Measurements from ENCODE around the gene GFRA4. TPM values are rescaled to one million over a fixed set of nuclear protein-coding genes. Genes with fewer than 3 reads are reported as not detected.

The GFRA4 gene
- total and polyA plus RNA-seq, 2 donors (not counting 1 experiment from before 2014, with no cell fraction given) = not detected

- Histone ChIP-seq H3K9me3 (ENCODE audit: control insufficient read depth, insufficient read depth, low read depth, low read length) (no peaks in the 10 kb centered on the region), H3K27ac (ENCODE audit: insufficient read depth, low read length) (no peak overlapping the region), H3K4me3 (replicated peaks in 1 of 4; ENCODE audit: control extremely low read depth in 1 of 4, insufficient read depth in 1 of 4, low read depth in 3 of 4, low read length in 4 of 4) (no peak overlapping the region), H3K4me2 (ENCODE audit: extremely low read depth, insufficient read depth, low read length) (no peak overlapping the region), H3K36me3 (ENCODE audit: control insufficient read depth, insufficient read depth, low read length) (peaks cover under 1% of the 10 kb centered on the region), H2AFZ (ENCODE audit: low read length) (no peak overlapping the region), H4K20me1 (ENCODE audit: control insufficient read depth, extremely low read depth, insufficient read depth, low read length) (no peaks in the 10 kb centered on the region), H3K9ac (ENCODE audit: insufficient read depth, low read length) (no peak overlapping the region), H3K79me2 (ENCODE audit: control insufficient read depth, insufficient read depth, low read length) (no peaks in the 10 kb centered on the region), H3K4me1 (ENCODE audit: control insufficient read depth, extremely low read depth, insufficient read depth, low read length) (no peaks in the 10 kb centered on the region), H3K27me3 (ENCODE audit: control insufficient read depth, insufficient read depth, low read length) (no peaks in the 10 kb centered on the region)
- no peak for DNase-seq (ENCODE audit: low read depth in 2 of 2)
- TF ChIP-seq EZH2 (IDR thresholded peaks at IDR 0.05; ENCODE audit: low read length, missing control alignments) (no peak), CTCF (conservative IDR thresholded peaks at IDR 0.05 in 1 of 2, IDR thresholded peaks at IDR 0.05 in 1 of 2; ENCODE audit: low read depth in 1 of 2, low read length in 2 of 2) (no peak)
Measured at GRCh38 chr20:3640259-3640658, 22.9 kb downstream of the GFRA4 start.

GRCh38 chr20:3635346-3635745 lies 27.9 kb downstream of the GFRA4 start:
- H3K4me3 ChIP-seq (replicated peaks in 1 of 4; ENCODE audit: control extremely low read depth in 1 of 4, insufficient read depth in 1 of 4, low read depth in 3 of 4, low read length in 4 of 4) = no peak overlapping the region
- H2AFZ ChIP-seq (ENCODE audit: low read length) = no peak overlapping the region
- no peaks in the 10 kb centered on the region for H3K79me2 ChIP-seq (ENCODE audit: control insufficient read depth, insufficient read depth, low read length)
- H3K9me3 ChIP-seq (ENCODE audit: control insufficient read depth, insufficient read depth, low read depth, low read length) = no peaks in the 10 kb centered on the region
- H3K4me2 ChIP-seq (ENCODE audit: extremely low read depth, insufficient read depth, low read length) = no peak overlapping the region
- no peaks in the 10 kb centered on the region for H3K4me1 ChIP-seq (ENCODE audit: control insufficient read depth, extremely low read depth, insufficient read depth, low read length)
- no peaks in the 10 kb centered on the region for H3K27me3 ChIP-seq (ENCODE audit: control insufficient read depth, insufficient read depth, low read length)
- no peaks in the 10 kb centered on the region for H4K20me1 ChIP-seq (ENCODE audit: control insufficient read depth, extremely low read depth, insufficient read depth, low read length)
- H3K9ac ChIP-seq (ENCODE audit: insufficient read depth, low read length) = no peak overlapping the region
- no peak overlapping the region for H3K27ac ChIP-seq (ENCODE audit: insufficient read depth, low read length)
- no peaks in the 10 kb centered on the region for H3K36me3 ChIP-seq (ENCODE audit: control insufficient read depth, insufficient read depth, low read length)
- TF ChIP-seq CTCF (conservative IDR thresholded peaks at IDR 0.05 in 1 of 2, IDR thresholded peaks at IDR 0.05 in 1 of 2; ENCODE audit: low read depth in 1 of 2, low read length in 2 of 2) = no peak
- no peak for TF ChIP-seq EZH2 (IDR thresholded peaks at IDR 0.05; ENCODE audit: low read length, missing control alignments)
- no peak for DNase-seq (ENCODE audit: low read depth in 2 of 2)

GRCh38 chr20:3633913-3634478 lies 29.2 kb downstream of the GFRA4 start:
- TF ChIP-seq CTCF (conservative IDR thresholded peaks at IDR 0.05 in 1 of 2, IDR thresholded peaks at IDR 0.05 in 1 of 2; ENCODE audit: low read depth in 1 of 2, low read length in 2 of 2) (no peak), EZH2 (IDR thresholded peaks at IDR 0.05; ENCODE audit: low read length, missing control alignments) (no peak)
- no peaks in the 10 kb centered on the region for H3K4me1 ChIP-seq (ENCODE audit: control insufficient read depth, extremely low read depth, insufficient read depth, low read length)
- no peak overlapping the region for H3K4me2 ChIP-seq (ENCODE audit: extremely low read depth, insufficient read depth, low read length)
- H3K9me3 ChIP-seq (ENCODE audit: control insufficient read depth, insufficient read depth, low read depth, low read length) = no peaks in the 10 kb centered on the region
- H3K9ac ChIP-seq (ENCODE audit: insufficient read depth, low read length) = no peak overlapping the region
- no peaks in the 10 kb centered on the region for H3K27me3 ChIP-seq (ENCODE audit: control insufficient read depth, insufficient read depth, low read length)
- H3K4me3 ChIP-seq (replicated peaks in 1 of 4; ENCODE audit: control extremely low read depth in 1 of 4, insufficient read depth in 1 of 4, low read depth in 3 of 4, low read length in 4 of 4) = no peak overlapping the region
- no peak for DNase-seq (ENCODE audit: low read depth in 2 of 2)
- H2AFZ ChIP-seq (ENCODE audit: low read length) = no peak overlapping the region
- no peak overlapping the region for H3K27ac ChIP-seq (ENCODE audit: insufficient read depth, low read length)
- H4K20me1 ChIP-seq (ENCODE audit: control insufficient read depth, extremely low read depth, insufficient read depth, low read length) = no peaks in the 10 kb centered on the region
- no peaks in the 10 kb centered on the region for H3K79me2 ChIP-seq (ENCODE audit: control insufficient read depth, insufficient read depth, low read length)
- H3K36me3 ChIP-seq (ENCODE audit: control insufficient read depth, insufficient read depth, low read length) = no peaks in the 10 kb centered on the region

Data from fibroblast of lung (primary cell).